Measurements from ENCODE around the gene EVC2. TPM values are rescaled to one million over a fixed set of nuclear protein-coding genes. Genes with fewer than 3 reads are reported as not detected.

The EVC2 gene
- total RNA-seq, 1 donor from 2014 or later: 0.54 TPM

GRCh38 chr4:5676763-5677162, 31.6 kb downstream of the EVC2 start:
- intact Hi-C loops (cut with micrococcal nuclease): no loop called here
- Mint-ChIP-seq H3K4me3 (no peak overlapping the region), H3K27me3 (ENCODE audit: insufficient read depth) (no peaks in the 10 kb centered on the region), H3K4me1 (ENCODE audit: low read depth) (no peaks in the 10 kb centered on the region), H3K9me3 (no peaks in the 10 kb centered on the region), H3K36me3 (ENCODE audit: low read depth) (no peaks in the 10 kb centered on the region), H3K27ac (no peak overlapping the region)
- no peak for DNase-seq (ENCODE audit: low spot score)

GRCh38 chr4:5666741-5667140, 41.6 kb downstream of the EVC2 start:
- Mint-ChIP-seq H3K4me1 (ENCODE audit: low read depth) (no peaks in the 10 kb centered on the region), H3K36me3 (ENCODE audit: low read depth) (no peaks in the 10 kb centered on the region), H3K27ac (no peak overlapping the region), H3K27me3 (ENCODE audit: insufficient read depth) (peaks cover 3% of the 10 kb centered on the region), H3K4me3 (no peak overlapping the region), H3K9me3 (peaks cover 9% of the 10 kb centered on the region)
- intact Hi-C loops (cut with micrococcal nuclease): no loop called here
- DNase-seq (ENCODE audit: low spot score): no peak

GRCh38 chr4:5664778-5665177, 43.6 kb downstream of the EVC2 start:
- peaks cover 3% of the 10 kb centered on the region for H3K27me3 Mint-ChIP-seq (ENCODE audit: insufficient read depth)
- no peak for DNase-seq (ENCODE audit: low spot score)
- no peak overlapping the region for H3K27ac Mint-ChIP-seq
- no peaks in the 10 kb centered on the region for H3K4me1 Mint-ChIP-seq (ENCODE audit: low read depth)
- H3K36me3 Mint-ChIP-seq (ENCODE audit: low read depth): no peaks in the 10 kb centered on the region
- peaks cover 15% of the 10 kb centered on the region for H3K9me3 Mint-ChIP-seq
- intact Hi-C loops (cut with micrococcal nuclease): no loop called here
- no peak overlapping the region for H3K4me3 Mint-ChIP-seq

GRCh38 chr4:5662555-5662954, 45.8 kb downstream of the EVC2 start:
- H3K27ac Mint-ChIP-seq: no peak overlapping the region
- no peaks in the 10 kb centered on the region for H3K36me3 Mint-ChIP-seq (ENCODE audit: low read depth)
- H3K9me3 Mint-ChIP-seq: peaks cover 15% of the 10 kb centered on the region
- H3K27me3 Mint-ChIP-seq (ENCODE audit: insufficient read depth): peaks cover 3% of the 10 kb centered on the region
- DNase-seq (ENCODE audit: low spot score): no peak
- intact Hi-C loops (cut with micrococcal nuclease): loop anchor here (2.0 kb wide), 1 partner anchor 42 kb away; no protein-coding TSS in a partner anchor
- H3K4me1 Mint-ChIP-seq (ENCODE audit: low read depth): no peaks in the 10 kb centered on the region
- H3K4me3 Mint-ChIP-seq: no peak overlapping the region

GRCh38 chr4:5661237-5661636, 47.1 kb downstream of the EVC2 start:
- H3K27me3 Mint-ChIP-seq (ENCODE audit: insufficient read depth): peaks cover 3% of the 10 kb centered on the region
- intact Hi-C loops (cut with micrococcal nuclease): no loop called here
- H3K4me3 Mint-ChIP-seq: no peak overlapping the region
- H3K9me3 Mint-ChIP-seq: peaks cover 15% of the 10 kb centered on the region
- H3K27ac Mint-ChIP-seq: no peak overlapping the region
- no peaks in the 10 kb centered on the region for H3K4me1 Mint-ChIP-seq (ENCODE audit: low read depth)
- no peaks in the 10 kb centered on the region for H3K36me3 Mint-ChIP-seq (ENCODE audit: low read depth)
- no peak for DNase-seq (ENCODE audit: low spot score)

GRCh38 chr4:5660185-5660584, 48.2 kb downstream of the EVC2 start:
- no peaks in the 10 kb centered on the region for H3K36me3 Mint-ChIP-seq (ENCODE audit: low read depth)
- intact Hi-C loops (cut with micrococcal nuclease): no loop called here
- no peak for DNase-seq (ENCODE audit: low spot score)
- H3K9me3 Mint-ChIP-seq: peaks cover 10% of the 10 kb centered on the region
- H3K27me3 Mint-ChIP-seq (ENCODE audit: insufficient read depth): peaks cover 3% of the 10 kb centered on the region
- no peak overlapping the region for H3K27ac Mint-ChIP-seq
- no peaks in the 10 kb centered on the region for H3K4me1 Mint-ChIP-seq (ENCODE audit: low read depth)
- H3K4me3 Mint-ChIP-seq: no peak overlapping the region

GRCh38 chr4:5658974-5659373, 49.4 kb downstream of the EVC2 start:
- Mint-ChIP-seq H3K27ac (no peak overlapping the region), H3K4me3 (no peak overlapping the region), H3K9me3 (peaks cover 10% of the 10 kb centered on the region), H3K4me1 (ENCODE audit: low read depth) (no peaks in the 10 kb centered on the region), H3K36me3 (ENCODE audit: low read depth) (no peaks in the 10 kb centered on the region), H3K27me3 (ENCODE audit: insufficient read depth) (peaks cover 3% of the 10 kb centered on the region)
- DNase-seq (ENCODE audit: low spot score): no peak
- intact Hi-C loops (cut with micrococcal nuclease): no loop called here

GRCh38 chr4:5656415-5656814, 51.9 kb downstream of the EVC2 start:
- H3K36me3 Mint-ChIP-seq (ENCODE audit: low read depth): no peaks in the 10 kb centered on the region
- H3K27ac Mint-ChIP-seq: no peak overlapping the region
- intact Hi-C loops (cut with micrococcal nuclease): no loop called here
- no peaks in the 10 kb centered on the region for H3K4me1 Mint-ChIP-seq (ENCODE audit: low read depth)
- peaks cover 2% of the 10 kb centered on the region for H3K9me3 Mint-ChIP-seq
- H3K27me3 Mint-ChIP-seq (ENCODE audit: insufficient read depth): no peaks in the 10 kb centered on the region
- DNase-seq (ENCODE audit: low spot score): no peak
- no peak overlapping the region for H3K4me3 Mint-ChIP-seq

- Mint-ChIP-seq H3K9me3 (no peaks in the 10 kb centered on the region), H3K4me3 (no peak overlapping the region), H3K36me3 (ENCODE audit: low read depth) (no peaks in the 10 kb centered on the region), H3K4me1 (ENCODE audit: low read depth) (no peaks in the 10 kb centered on the region), H3K27ac (no peak overlapping the region), H3K27me3 (ENCODE audit: insufficient read depth) (no peaks in the 10 kb centered on the region)
- intact Hi-C loops (cut with micrococcal nuclease): no loop called here
- no peak for DNase-seq (ENCODE audit: low spot score)
Measured at GRCh38 chr4:5654791-5655190, 53.6 kb downstream of the EVC2 start.

GRCh38 chr4:5651089-5651488, 57.3 kb downstream of the EVC2 start:
- no peaks in the 10 kb centered on the region for H3K9me3 Mint-ChIP-seq
- no peaks in the 10 kb centered on the region for H3K27me3 Mint-ChIP-seq (ENCODE audit: insufficient read depth)
- no peak overlapping the region for H3K27ac Mint-ChIP-seq
- no peak for DNase-seq (ENCODE audit: low spot score)
- no peaks in the 10 kb centered on the region for H3K4me1 Mint-ChIP-seq (ENCODE audit: low read depth)
- no peak overlapping the region for H3K4me3 Mint-ChIP-seq
- intact Hi-C loops (cut with micrococcal nuclease): no loop called here
- H3K36me3 Mint-ChIP-seq (ENCODE audit: low read depth): no peaks in the 10 kb centered on the region

- Mint-ChIP-seq H3K36me3 (ENCODE audit: low read depth) (no peaks in the 10 kb centered on the region), H3K4me3 (no peak overlapping the region), H3K27me3 (ENCODE audit: insufficient read depth) (no peaks in the 10 kb centered on the region), H3K4me1 (ENCODE audit: low read depth) (no peaks in the 10 kb centered on the region), H3K9me3 (no peaks in the 10 kb centered on the region), H3K27ac (no peak overlapping the region)
- no peak for DNase-seq (ENCODE audit: low spot score)
- intact Hi-C loops (cut with micrococcal nuclease): no loop called here
Measured at GRCh38 chr4:5650040-5650439, 58.3 kb downstream of the EVC2 start.

GRCh38 chr4:5647351-5647750, 61.0 kb downstream of the EVC2 start:
- no peak for DNase-seq (ENCODE audit: low spot score)
- Mint-ChIP-seq H3K4me3 (no peak overlapping the region), H3K9me3 (no peaks in the 10 kb centered on the region), H3K27ac (no peak overlapping the region), H3K27me3 (ENCODE audit: insufficient read depth) (no peaks in the 10 kb centered on the region), H3K4me1 (ENCODE audit: low read depth) (no peaks in the 10 kb centered on the region), H3K36me3 (ENCODE audit: low read depth) (no peaks in the 10 kb centered on the region)
- intact Hi-C loops (cut with micrococcal nuclease): no loop called here

GRCh38 chr4:5640096-5640495, 68.3 kb downstream of the EVC2 start:
- no peaks in the 10 kb centered on the region for H3K36me3 Mint-ChIP-seq (ENCODE audit: low read depth)
- H3K4me3 Mint-ChIP-seq: no peak overlapping the region
- no peak overlapping the region for H3K27ac Mint-ChIP-seq
- DNase-seq (ENCODE audit: low spot score): no peak
- no peaks in the 10 kb centered on the region for H3K27me3 Mint-ChIP-seq (ENCODE audit: insufficient read depth)
- H3K4me1 Mint-ChIP-seq (ENCODE audit: low read depth): no peaks in the 10 kb centered on the region
- intact Hi-C loops (cut with micrococcal nuclease): no loop called here
- peaks cover 9% of the 10 kb centered on the region for H3K9me3 Mint-ChIP-seq

- H3K4me3 Mint-ChIP-seq: no peak overlapping the region
- H3K9me3 Mint-ChIP-seq: peaks cover 9% of the 10 kb centered on the region
- H3K36me3 Mint-ChIP-seq (ENCODE audit: low read depth): no peaks in the 10 kb centered on the region
- no peak overlapping the region for H3K27ac Mint-ChIP-seq
- DNase-seq (ENCODE audit: low spot score): no peak
- intact Hi-C loops (cut with micrococcal nuclease): loop anchor here (10.0 kb wide), 1 partner anchor 575 kb away; no protein-coding TSS in a partner anchor
- no peaks in the 10 kb centered on the region for H3K27me3 Mint-ChIP-seq (ENCODE audit: insufficient read depth)
- H3K4me1 Mint-ChIP-seq (ENCODE audit: low read depth): no peaks in the 10 kb centered on the region
Measured at GRCh38 chr4:5639556-5639955, 68.8 kb downstream of the EVC2 start.
